Thoracic aorta (tissue), 2 donors: ENCODE measurements around the gene ARID1A. TPM values are rescaled to one million over a fixed set of nuclear protein-coding genes. Genes with fewer than 3 reads are reported as not detected.
"Not testable (repeated sequence)": the region's sequence is repeated elsewhere in the genome, so short reads cannot be mapped to it uniquely, and the experiment has no call there.

Experiments used
- ATAC-seq: fragments of 150-250 bp; one replicate; pipeline ENCODE4 v1.8.0; 2017; ENCODE audit warnings: low read depth; ENCODE audit not compliant: insufficient number of reproducible peaks, low FRiP score
- DNase-seq: peaks from one replicate; pipeline ENCODE4 v3.0.0-alpha.2; 2020; ENCODE audit warnings: low spot score
- H3K27ac ChIP-seq, 2 donors: fragments of 200-600 bp; sonication (generic); 1 replicate in 1 of 2; 2 replicates in 1 of 2; pipeline ENCODE4 v1.5.1; 2016; ENCODE audit warnings: mild to moderate bottlenecking in 2 of 2, moderate library complexity in 2 of 2
- H3K27me3 ChIP-seq: fragments of 200-600 bp; sonication (generic); replicated peaks from 2 replicates; pipeline ENCODE4 v1.6.0; 2016; ENCODE audit warnings: mild to moderate bottlenecking; ENCODE audit not compliant: insufficient read depth
- H3K36me3 ChIP-seq: fragments of 200-600 bp; sonication (generic); one replicate; pipeline ENCODE4 v1.5.1; 2016
- H3K4me1 ChIP-seq, 2 donors: fragments of 200-600 bp; sonication (generic); 1 replicate in 1 of 2; 2 replicates in 1 of 2; pipeline versions ENCODE4 v1.5.1 to v1.6.0; 2016; ENCODE audit warnings: low read depth in 2 of 2, mild to moderate bottlenecking in 1 of 2; ENCODE audit not compliant: control insufficient read depth in 1 of 2
- H3K4me3 ChIP-seq: fragments of 200-600 bp; sonication (generic); 2 replicates; pipeline ENCODE4 v1.5.1; 2016; ENCODE audit warnings: mild to moderate bottlenecking
- H3K9me3 ChIP-seq: fragments of 200-600 bp; sonication (generic); 2 replicates; pipeline ENCODE4 v1.5.1; 2016
- CTCF ChIP-seq: fragments of 200-600 bp; sonication (generic); IDR thresholded peaks from one replicate; pipeline ENCODE4 v1.5.1; 2019; ENCODE audit warnings: antibody characterized with exemption
- total RNA-seq, 2 donors: library from RNA; depleted of rRNA; stranded (reverse); fragments of >200 nt; gene quantifications; one replicate each; pipeline versions ENCODE4 v1.1.0 to v1.2.3, GENCODE V29; 2016

ARID1A gene
- 10 to 100 TPM; 53.6 to 69.2 TPM for total RNA-seq

GRCh38 chr1:26695356-26696118 lies at the start of gene ARID1A:
Gene ARID1A, plus strand, starts transcription at chr1:26696015. Its CDS starts 389 bp downstream, at chr1:26696404.
- ATAC-seq (peak; percentile 33), DNase-seq (peak; percentile 74)
- Histone ChIP-seq H3K27me3 (no peaks in the 10 kb centered on the region), H3K27ac (peak within 1 kb of the TSS; percentile 91 to 98), H3K9me3 (no peaks in the 10 kb centered on the region), H3K36me3 (no peaks in the 10 kb centered on the region), H3K4me1 (peaks cover 37 to 50% of the 10 kb centered on the region in 2 donors), H3K4me3 (peak within 1 kb of the TSS; percentile 94)
- TF ChIP-seq CTCF: no peak

GRCh38 chr1:26664802-26665201 lies 31.0 kb upstream of the ARID1A start:
- DNase-seq (no peak), ATAC-seq (no peak)
- no peak overlapping the region for H3K27ac ChIP-seq
- no peaks in the 10 kb centered on the region for H3K36me3 ChIP-seq
- H3K9me3 ChIP-seq: no peaks in the 10 kb centered on the region
- no peaks in the 10 kb centered on the region for H3K4me1 ChIP-seq
- no peak overlapping the region for H3K4me3 ChIP-seq
- no peaks in the 10 kb centered on the region for H3K27me3 ChIP-seq
- no peak for TF ChIP-seq CTCF

GRCh38 chr1:26666855-26667254 lies 29.0 kb upstream of the ARID1A start:
- no peaks in the 10 kb centered on the region for H3K4me1 ChIP-seq
- H3K27me3 ChIP-seq: no peaks in the 10 kb centered on the region
- DNase-seq (no peak), ATAC-seq (no peak)
- H3K9me3 ChIP-seq: no peaks in the 10 kb centered on the region
- no peak for TF ChIP-seq CTCF
- H3K27ac ChIP-seq: no peak overlapping the region
- H3K36me3 ChIP-seq: no peaks in the 10 kb centered on the region
- H3K4me3 ChIP-seq: no peak overlapping the region

GRCh38 chr1:26668106-26668786 lies 27.6 kb upstream of the ARID1A start:
- H3K27me3 ChIP-seq, H3K36me3 ChIP-seq, H3K4me1 ChIP-seq, H3K9me3 ChIP-seq, H3K27ac ChIP-seq, DNase-seq, ATAC-seq, H3K4me3 ChIP-seq: not testable (repeated sequence)

- Histone ChIP-seq H3K36me3 (no peaks in the 10 kb centered on the region), H3K27me3 (no peaks in the 10 kb centered on the region), H3K4me1 (peaks cover 3 to 12% of the 10 kb centered on the region in 2 donors), H3K27ac (peak overlapping the region in 1 of 2 donors; percentile 18), H3K9me3 (no peaks in the 10 kb centered on the region), H3K4me3 (peak overlapping the region; percentile 61)
- DNase-seq (no peak), ATAC-seq (peak; percentile 72)
- peak; percentile 51 for TF ChIP-seq CTCF
These were observed 18.3 kb upstream of the ARID1A start for GRCh38 chr1:26677306-26678115.
